HG03139 (cell line): ENCODE measurements around the gene SMPD3.
"Not testable (repeated sequence)": the region's sequence is repeated elsewhere in the genome, so short reads cannot be mapped to it uniquely, and the experiment has no call there.

Experiments used
- ATAC-seq: cut with Tn5 transposase; IDR thresholded peaks from one replicate; pipeline ENCODE4 v1.9.1; 2021; ENCODE audit not compliant: unreplicated experiment

SMPD3 gene

GRCh38 chr16:68448360-68448970 is at the start of gene SMPD3:
Gene SMPD3, minus strand, starts transcription at chr16:68448508. Its CDS starts 76,327 bp downstream, at chr16:68372181.
- peak; percentile 89 for ATAC-seq

GRCh38 chr16:68496689-68497088 is 48.4 kb upstream of the SMPD3 start:
- ATAC-seq: no peak

GRCh38 chr16:68494261-68494660 is 46.0 kb upstream of the SMPD3 start:
- not testable (repeated sequence) for ATAC-seq

DNA sequence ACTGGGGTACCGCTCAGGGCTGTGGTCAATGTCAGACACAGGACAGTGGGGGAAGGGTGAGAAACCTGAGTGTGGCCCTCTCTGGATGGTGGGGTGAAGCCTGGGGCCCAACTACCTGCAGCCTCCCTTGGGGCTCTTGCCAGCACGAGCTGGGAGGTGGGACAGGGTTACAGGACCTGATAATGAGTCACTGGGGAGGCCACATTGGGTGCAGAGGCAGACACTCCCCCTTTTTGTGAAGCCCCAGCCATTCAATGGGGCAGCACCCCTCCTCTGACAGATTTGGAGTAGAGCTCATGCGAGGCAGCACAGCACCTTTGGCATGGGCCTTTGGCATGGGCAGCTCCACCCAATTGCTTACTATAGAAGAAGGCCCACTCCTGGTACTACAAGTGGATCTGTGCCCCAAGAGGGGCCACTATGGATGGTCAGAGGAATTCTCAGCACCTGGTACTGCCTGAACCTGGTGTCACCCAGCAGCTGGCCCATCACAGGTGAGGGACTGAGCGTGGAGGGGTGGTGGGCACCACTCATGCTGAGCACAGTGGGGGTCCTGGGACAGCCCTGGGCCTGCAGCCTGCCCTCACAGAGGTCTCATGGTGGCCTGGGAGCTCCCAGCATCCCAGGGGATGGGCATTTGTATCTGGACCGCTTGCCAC is 45.2 kb upstream of the SMPD3 start:
- ATAC-seq: no peak

DNA sequence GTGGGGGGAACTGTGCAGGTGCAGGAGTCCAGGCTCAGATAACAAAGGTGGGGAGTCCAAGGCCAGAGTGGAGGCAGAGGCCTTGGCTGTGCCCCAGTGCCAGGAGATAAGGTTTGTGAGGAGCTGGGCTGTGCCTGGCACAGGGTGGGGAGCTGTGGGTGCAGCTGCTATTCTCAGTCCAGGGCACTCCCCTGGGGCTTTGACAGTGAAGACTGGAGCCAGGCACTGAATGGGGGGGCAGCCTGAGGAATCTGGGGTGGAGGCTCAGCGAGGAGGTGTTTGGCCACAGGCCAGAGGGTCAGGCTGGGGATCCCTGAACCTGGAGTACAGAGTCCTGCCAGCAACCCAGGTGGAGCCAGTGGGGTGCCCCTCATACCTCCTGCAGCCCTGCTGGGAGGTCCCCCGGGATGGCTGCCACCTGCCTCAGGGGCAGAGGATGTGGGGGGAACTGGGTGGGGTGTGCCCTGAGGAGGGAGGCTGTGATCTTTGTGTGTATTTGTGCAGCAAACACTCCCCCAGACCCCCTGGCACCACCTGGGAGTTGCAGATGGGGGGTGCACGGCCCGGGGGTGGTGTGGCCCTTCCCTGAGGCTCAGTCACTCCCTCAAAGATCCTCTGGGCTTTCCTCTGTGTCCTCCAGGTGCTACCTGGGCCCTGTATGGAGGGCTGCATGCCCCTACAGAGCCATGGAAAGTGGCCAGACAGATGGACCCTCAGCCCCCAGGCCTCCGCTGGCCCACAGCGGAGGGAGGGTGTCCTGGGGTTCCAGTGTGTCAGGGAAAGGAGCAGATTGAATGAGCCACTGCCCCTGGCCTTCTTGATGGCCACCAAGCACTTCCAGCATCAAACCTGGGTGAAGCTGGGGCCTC is 44.5 kb upstream of the SMPD3 start:
- ATAC-seq: no peak

DNA sequence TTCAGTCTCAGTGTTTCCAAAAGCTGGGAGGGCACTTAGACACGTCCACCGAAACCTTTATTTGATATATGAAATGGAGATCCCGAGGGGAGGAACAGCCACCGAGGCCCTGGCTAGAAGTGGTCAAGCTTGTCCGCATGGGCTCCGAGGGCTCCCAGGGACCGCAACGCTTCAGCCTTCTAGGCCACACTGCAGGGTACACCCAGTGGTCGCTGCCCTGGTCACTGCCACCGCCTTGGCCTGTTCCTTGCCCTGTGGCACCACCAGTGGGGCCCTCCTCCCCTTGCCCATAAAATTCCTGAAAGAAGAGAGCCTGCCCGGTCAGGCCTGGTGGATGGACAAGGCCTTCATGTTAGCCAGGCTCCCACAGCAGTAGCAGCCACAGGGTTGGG is 43.8 kb upstream of the SMPD3 start:
- no peak for ATAC-seq

- ATAC-seq: no peak
These were observed 43.3 kb upstream of the SMPD3 start for GRCh38 chr16:68491576-68491950.

GRCh38 chr16:68490829-68491575 is 42.7 kb upstream of the SMPD3 start:
- no peak for ATAC-seq

DNA sequence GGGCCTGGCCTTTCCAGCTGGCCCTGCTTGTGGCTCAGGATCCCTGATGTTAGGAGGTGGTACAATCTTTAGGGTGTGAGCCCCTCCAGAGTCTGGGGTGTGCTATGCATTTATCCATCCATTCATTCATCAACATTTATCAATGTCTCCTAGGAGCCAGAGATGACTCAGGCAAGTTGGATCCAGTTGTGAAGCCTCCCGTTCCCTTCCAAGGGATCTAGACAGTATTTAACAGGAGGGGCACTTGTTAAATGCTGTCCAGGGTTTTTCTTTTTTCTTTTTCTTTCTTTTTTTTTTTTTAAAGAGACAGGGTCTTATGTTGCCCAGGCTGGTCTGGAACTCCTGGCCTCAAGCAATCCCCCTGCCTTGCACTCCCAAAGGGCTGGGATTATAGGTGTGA is 42.0 kb upstream of the SMPD3 start:
- no peak for ATAC-seq

DNA sequence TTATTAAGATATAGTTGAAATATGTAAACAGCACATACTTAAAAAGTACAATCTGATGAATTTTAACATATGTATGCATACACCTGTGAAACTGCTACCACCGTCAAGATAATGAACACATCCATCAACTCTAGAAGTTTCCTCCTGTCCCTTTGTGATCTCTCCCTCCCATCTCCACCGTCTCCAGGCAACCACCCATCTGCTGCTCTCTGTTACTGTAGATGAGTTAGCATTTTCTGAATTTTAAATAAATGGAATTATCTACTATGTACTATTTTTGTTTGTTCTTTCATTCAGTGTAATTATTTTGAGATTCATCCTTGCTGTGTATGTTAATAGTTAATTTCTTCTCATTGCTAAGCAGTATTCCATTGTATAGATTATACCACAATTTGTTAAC is 40.2 kb upstream of the SMPD3 start:
- ATAC-seq: no peak

DNA sequence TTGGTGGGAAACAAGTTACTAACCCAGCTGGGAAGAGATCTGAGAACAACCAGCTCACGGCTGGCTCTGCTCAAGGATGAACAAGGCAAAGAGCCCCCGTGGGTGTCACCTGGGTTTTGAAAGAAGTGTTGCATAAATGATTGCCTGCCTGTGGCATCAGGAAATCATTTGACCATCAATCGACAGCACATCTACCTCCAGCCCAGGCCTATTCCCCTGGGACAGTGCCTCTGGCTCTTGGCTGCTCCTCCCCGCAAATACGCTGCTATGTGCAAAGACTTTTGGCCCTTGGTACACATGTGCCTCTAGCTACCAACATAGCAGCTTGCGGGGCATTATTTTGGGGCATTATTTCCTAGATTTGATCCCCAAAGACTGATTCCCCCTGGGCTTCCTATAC is 39.4 kb upstream of the SMPD3 start:
- ATAC-seq: no peak

DNA sequence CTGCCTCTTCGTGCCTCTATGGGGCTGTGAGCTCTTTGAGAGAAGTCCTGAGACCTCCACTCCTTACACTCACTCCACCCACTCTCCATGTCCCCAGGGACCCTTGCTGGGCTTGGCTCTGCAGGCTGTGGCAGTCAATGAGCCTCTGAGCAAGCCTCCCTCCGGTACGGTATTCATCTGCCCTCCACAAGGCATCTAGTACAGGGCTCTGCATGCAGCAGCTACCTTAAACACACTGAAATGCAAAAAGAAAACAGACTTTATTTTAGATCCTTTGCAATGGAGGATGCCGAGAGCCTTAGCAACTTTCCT is 38.9 kb upstream of the SMPD3 start:
- no peak for ATAC-seq

DNA sequence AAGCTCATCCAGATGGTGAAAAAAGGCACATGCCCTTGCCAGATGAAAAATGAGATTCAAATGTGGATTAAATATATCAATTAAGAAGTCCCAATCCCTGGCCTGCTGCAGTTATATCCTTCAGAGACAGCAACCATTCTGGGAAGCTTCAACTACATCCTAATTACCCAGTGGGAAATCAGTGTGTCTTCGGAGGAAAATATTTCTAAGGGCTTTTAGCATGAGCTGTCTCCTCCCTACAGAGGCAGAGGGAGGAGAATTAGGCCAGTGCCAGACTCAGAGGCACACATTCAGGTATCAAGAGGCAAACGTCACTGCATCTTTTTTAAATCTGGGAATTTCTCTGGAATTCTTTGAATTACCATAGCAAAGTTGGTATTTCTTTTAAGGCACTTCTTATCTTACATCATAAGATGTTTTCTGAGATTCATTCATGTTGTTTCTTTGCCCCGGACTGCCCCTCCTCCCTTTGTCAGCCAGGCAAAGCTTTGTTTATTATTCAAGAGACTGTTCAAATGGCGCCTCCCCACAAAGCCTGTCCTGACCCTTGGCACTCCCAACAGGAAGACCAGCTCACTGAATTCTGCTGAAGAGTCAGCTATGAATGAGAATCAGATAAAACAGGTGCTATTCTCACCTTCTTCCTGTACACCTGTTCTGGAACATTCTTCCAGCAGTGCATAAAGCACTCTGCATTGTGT is 38.3 kb upstream of the SMPD3 start:
- ATAC-seq: no peak

DNA sequence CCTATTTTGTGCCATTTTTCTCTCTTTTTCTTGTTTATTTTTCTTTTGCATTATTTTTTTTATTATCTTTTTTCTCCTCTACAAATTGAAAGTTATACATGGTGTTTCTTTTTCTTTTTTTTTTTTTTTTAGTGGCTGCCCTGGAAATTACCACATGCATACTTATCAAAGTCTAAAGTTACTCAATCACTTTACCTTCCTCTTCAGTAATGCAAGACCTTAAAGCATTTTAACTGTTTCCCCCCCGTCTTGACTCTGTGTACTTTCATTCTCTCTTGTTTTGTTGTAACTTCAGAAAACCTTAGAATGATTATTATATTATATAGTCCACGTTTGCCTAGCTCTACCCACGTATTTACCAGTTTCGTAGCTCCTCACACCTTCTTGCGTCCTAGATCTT is 33.3 kb upstream of the SMPD3 start:
- no peak for ATAC-seq

DNA sequence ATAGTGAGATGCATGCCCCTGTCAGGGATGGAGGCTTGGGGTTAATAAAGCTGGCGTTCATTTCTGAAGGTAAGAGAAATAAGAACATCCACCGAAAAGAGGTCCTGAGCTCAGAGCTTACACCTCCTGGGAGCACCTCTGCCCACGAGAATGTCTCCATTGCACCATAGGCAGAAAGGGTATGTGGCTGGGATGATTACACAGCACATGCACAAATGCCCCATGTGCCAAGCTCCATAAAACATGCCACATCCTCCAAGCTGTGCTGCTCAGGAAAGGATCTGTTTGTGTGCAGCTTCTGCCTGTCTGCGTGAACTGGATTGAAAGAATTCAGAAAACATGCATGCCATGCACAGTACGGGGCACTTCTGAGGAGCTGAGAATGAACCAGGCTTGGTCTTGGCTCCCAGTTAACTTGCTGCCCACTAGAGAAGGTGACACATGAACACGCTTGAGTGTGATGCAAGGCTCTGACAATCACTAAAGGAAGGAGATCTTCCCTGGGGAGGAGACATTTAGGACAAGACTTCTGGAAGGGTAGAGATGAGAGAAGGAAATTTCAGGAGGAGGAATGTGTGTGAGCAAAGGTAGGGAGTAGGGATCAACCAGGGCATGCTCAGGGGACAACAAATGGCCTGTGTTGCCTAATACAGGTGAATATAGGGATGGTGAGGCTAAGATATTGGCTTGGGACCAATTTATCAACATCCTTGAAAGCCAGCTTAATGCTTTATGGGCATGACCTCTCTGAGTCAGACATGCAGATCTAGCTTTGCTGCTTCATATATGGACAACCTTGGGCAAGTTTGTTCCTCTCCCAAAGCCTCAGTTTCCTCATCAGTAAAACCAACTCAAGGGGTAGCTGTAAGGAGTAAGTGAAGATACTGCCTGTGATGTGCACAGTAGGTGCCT is 32.0 kb upstream of the SMPD3 start:
- ATAC-seq: no peak

DNA sequence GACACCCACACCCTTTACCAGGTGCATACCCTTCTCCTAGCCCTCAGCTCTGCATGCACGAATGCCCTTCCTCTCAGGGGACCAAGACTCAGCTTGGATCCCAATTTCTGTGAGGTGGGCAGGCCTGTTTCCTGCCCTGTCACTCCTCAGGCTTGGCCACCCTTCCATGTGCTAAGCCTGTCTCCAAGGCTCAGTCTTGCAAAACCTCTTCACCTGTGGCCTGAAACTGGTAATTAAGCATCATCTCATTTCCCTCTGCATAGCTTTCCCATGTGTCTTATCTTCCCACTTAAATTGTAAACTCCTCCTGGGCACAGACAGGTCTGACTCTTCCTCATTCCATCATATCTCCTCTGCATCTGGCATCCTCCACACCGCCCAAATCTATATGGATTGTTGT is 31.0 kb upstream of the SMPD3 start:
- ATAC-seq: no peak

DNA sequence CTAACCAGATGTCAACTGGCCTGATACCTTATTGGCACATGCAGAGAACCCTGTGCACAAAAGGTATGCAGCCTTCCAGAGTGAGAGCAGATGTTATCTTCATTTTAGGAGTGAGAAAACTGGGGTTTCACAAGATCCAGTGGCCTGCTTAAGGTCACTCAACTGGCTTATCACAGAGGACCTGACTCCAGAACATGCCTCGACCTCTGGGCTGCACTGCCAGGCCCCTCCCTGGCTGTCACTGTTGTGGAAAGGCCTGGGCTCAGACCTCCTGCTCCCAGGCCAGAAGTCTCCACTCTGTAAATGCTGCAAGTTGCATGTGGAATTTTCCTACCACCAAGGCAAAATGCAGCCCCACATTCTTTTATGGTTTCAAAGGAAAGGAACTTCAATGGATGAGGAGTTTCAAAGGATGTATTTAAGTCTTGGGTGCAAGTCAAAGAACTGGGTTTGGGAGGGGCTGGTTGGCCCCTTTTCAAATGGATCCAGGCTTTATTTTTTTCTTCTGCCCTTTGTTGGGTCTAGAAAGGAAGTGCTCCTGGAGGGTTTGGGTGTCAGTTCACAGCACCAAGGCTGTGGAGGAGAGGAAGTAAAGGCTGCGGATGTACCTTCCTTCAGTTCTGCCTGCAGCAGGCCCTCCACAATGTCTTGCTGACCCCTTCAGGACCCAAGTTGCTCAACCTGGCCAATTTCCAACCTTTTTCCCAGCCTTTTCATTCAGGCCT is 30.4 kb upstream of the SMPD3 start:
- ATAC-seq: no peak

DNA sequence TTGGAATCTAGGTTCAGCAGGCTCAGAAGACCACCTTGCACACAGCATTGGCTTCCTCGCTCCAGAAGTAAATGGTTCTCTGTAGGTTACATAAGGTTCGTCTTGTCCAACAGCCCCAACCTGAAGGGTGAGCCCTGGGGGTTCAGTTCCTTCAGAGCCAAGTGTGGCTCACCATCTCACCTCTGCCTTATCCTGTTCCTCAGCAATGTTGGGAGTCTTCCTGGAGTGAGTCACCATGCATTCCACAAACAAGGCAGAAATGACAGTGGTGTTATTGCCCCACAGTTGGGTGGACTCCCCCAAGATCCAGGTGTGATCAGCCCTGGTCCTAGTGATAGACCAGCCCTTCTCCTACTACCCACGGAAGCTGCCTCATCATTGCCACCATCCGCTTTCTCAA is 26.8 kb upstream of the SMPD3 start:
- no peak for ATAC-seq

DNA sequence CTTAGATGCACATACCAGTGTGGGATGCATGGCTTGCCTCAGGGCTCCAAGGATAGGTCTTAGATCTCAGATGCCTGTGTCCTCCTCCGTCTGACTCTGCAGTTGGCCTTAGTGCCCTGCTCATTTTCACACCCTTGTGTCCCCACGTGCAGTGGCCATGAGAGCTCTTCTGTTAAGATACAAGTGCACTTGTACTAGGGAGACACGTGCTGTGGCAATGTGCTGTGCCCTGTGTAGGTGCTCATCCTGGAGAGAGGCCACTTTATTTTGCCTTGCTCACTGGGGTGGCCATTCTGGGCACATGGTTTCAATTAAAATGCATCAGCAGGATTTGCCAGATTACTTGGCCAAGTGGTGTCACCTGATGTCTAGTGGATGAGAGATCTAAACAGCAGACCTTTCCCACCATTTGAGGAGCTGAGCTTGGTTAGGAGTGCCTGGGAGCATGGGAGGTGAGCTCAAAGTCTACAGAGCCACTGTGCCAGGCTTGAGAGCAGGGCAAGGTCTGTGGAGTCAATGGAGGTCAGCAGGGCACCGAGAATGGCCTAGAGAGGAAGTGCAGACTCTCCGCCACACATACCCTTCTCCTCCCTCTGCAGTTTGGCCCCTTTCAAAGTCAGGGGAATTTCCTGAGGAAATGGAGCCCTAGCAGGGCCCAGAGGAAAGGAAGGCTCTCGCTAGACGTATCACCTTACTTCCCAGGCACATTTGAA is 25.2 kb upstream of the SMPD3 start:
- ATAC-seq: no peak
